Measurements from ENCODE around the gene ALK. TPM values are rescaled to one million over a fixed set of nuclear protein-coding genes. Genes with fewer than 3 reads are reported as not detected.

The ALK gene
- total RNA-seq, 1 donor from 2014 or later, result not detected

- Histone ChIP-seq H3K4me1 (no peaks in the 10 kb centered on the region), H3K4me3 (no peak overlapping the region), H3K27me3 (no peaks in the 10 kb centered on the region), H3K36me3 (no peaks in the 10 kb centered on the region), H3K9me3 (no peaks in the 10 kb centered on the region), H3K27ac (no peak overlapping the region)
- TF ChIP-seq CTCF (IDR thresholded peaks at IDR 0.05), result no peak
- intact Hi-C loops (cut with DNase I), result no loop called here
- no peak for DNase-seq (ENCODE audit: low spot score in 2 of 2)
These were observed 176.4 kb downstream of the ALK start for GRCh38 chr2:29744976-29745375.

GRCh38 chr2:29743516-29743915 lies 177.9 kb downstream of the ALK start:
- Histone ChIP-seq H3K9me3 (no peaks in the 10 kb centered on the region), H3K4me3 (no peak overlapping the region), H3K27ac (no peak overlapping the region), H3K27me3 (no peaks in the 10 kb centered on the region), H3K4me1 (no peaks in the 10 kb centered on the region), H3K36me3 (no peaks in the 10 kb centered on the region)
- DNase-seq (ENCODE audit: low spot score in 2 of 2), result no peak
- TF ChIP-seq CTCF (IDR thresholded peaks at IDR 0.05), result no peak
- intact Hi-C loops (cut with DNase I), result no loop called here

- no peaks in the 10 kb centered on the region for H3K9me3 ChIP-seq
- H3K36me3 ChIP-seq, result no peaks in the 10 kb centered on the region
- H3K27me3 ChIP-seq, result no peaks in the 10 kb centered on the region
- H3K4me3 ChIP-seq, result no peak overlapping the region
- no peak for TF ChIP-seq CTCF (IDR thresholded peaks at IDR 0.05)
- no peak overlapping the region for H3K27ac ChIP-seq
- no peak for DNase-seq (ENCODE audit: low spot score in 2 of 2)
- intact Hi-C loops (cut with DNase I), result no loop called here
- H3K4me1 ChIP-seq, result no peaks in the 10 kb centered on the region
These were observed 178.7 kb downstream of the ALK start for GRCh38 chr2:29742656-29743055.

- H3K4me1 ChIP-seq, result no peaks in the 10 kb centered on the region
- intact Hi-C loops (cut with DNase I), result no loop called here
These were observed 180.3 kb downstream of the ALK start for GRCh38 chr2:29741132-29741531.

GRCh38 chr2:29733965-29734364 lies 187.4 kb downstream of the ALK start:
- Histone ChIP-seq H3K4me1 (no peaks in the 10 kb centered on the region), H3K27ac (no peak overlapping the region), H3K4me3 (no peak overlapping the region), H3K9me3 (no peaks in the 10 kb centered on the region), H3K36me3 (no peaks in the 10 kb centered on the region), H3K27me3 (no peaks in the 10 kb centered on the region)
- TF ChIP-seq CTCF (IDR thresholded peaks at IDR 0.05), result no peak
- DNase-seq (ENCODE audit: low spot score in 2 of 2), result no peak
- intact Hi-C loops (cut with DNase I), result no loop called here

More at GRCh38 chr2:29741132-29741531, 180.3 kb downstream of the ALK start:
- no peaks in the 10 kb centered on the region for H3K36me3 ChIP-seq
- no peak for TF ChIP-seq CTCF (IDR thresholded peaks at IDR 0.05)
- H3K4me3 ChIP-seq, result no peak overlapping the region
- H3K27me3 ChIP-seq, result no peaks in the 10 kb centered on the region
- H3K27ac ChIP-seq, result no peak overlapping the region
- no peak for DNase-seq (ENCODE audit: low spot score in 2 of 2)
- H3K9me3 ChIP-seq, result no peaks in the 10 kb centered on the region

- Histone ChIP-seq H3K27me3 (no peaks in the 10 kb centered on the region), H3K9me3 (no peaks in the 10 kb centered on the region), H3K36me3 (no peaks in the 10 kb centered on the region), H3K4me1 (no peaks in the 10 kb centered on the region), H3K27ac (no peak overlapping the region), H3K4me3 (no peak overlapping the region)
- intact Hi-C loops (cut with DNase I), result no loop called here
- DNase-seq (ENCODE audit: low spot score in 2 of 2), result no peak
- TF ChIP-seq CTCF (IDR thresholded peaks at IDR 0.05), result no peak
These were observed 188.2 kb downstream of the ALK start for GRCh38 chr2:29733213-29733612.
